ENCODE measurements around the gene PCDH15.

The PCDH15 gene

GRCh38 chr10:54485971-54486370 is 315.1 kb downstream of the PCDH15 start:
- DNase-seq (ENCODE audit: low read depth), result no peak
- TF ChIP-seq CTCF (conservative IDR thresholded peaks at IDR 0.05; ENCODE audit: low read length), result no peak
- no peak overlapping the region for H3K4me3 ChIP-seq (ENCODE audit: low read length)

DNA sequence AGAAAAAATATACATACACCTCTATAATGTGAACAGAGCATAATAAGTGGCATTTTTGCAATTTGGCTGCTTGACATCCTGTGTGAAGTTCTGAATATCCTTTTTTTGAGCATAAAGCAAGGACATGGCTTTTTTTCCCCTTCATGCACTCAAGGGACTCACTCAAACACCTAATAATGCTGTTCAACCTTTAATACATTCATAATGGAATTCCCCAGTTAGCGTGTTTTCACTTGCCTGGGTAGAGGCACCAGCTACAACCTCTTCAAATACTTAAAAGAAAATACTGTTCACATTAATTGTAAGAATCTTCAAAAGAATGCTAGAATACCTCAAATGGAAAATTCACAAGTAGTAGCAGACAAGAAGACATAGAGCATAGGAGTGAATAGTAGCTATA is 316.8 kb downstream of the PCDH15 start:
- DNase-seq (ENCODE audit: low read depth), result no peak
- no peak for TF ChIP-seq CTCF (conservative IDR thresholded peaks at IDR 0.05; ENCODE audit: low read length)
- H3K4me3 ChIP-seq (ENCODE audit: low read length), result no peak overlapping the region

DNA sequence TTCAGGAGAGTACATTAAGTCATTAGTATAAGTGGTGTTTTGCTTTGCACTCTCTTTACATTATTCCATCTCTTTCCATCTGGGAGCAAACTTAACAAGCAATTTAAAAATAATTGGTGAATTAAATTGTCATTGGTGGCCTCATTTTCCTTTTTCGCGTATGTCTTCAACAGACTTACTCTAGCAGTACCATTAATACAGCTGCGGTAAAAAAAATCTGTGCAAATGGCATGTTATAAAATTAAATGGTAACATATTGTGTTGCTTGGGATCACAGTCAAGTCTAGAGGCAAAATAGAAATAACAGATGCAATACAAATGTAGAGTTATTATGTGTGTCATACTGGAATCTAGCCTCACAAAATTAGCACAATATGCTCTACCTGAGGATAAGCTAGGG is 322.4 kb downstream of the PCDH15 start:
- H3K4me3 ChIP-seq (ENCODE audit: low read length), result no peak overlapping the region
- no peak for DNase-seq (ENCODE audit: low read depth)
- no peak for TF ChIP-seq CTCF (conservative IDR thresholded peaks at IDR 0.05; ENCODE audit: low read length)

DNA sequence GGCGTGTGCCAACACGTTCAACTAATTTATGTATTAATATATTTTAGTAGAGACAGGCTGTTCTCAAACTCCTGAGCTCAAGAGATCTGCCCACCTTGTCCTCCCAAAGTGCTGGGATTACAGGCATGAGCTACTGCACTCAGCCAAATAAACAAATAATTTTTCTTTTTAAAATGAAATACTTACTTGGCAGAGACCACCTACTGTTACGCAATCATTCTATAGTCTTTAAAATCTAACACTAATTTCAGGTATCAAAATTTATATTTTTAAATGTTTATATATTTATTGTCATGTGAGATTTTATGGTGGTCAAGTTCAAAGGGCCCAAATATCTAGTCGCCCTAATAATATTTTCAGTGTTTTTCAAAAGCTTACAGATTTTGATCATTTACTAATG is 323.3 kb downstream of the PCDH15 start:
- no peak for TF ChIP-seq CTCF (conservative IDR thresholded peaks at IDR 0.05; ENCODE audit: low read length)
- no peak overlapping the region for H3K4me3 ChIP-seq (ENCODE audit: low read length)

DNA sequence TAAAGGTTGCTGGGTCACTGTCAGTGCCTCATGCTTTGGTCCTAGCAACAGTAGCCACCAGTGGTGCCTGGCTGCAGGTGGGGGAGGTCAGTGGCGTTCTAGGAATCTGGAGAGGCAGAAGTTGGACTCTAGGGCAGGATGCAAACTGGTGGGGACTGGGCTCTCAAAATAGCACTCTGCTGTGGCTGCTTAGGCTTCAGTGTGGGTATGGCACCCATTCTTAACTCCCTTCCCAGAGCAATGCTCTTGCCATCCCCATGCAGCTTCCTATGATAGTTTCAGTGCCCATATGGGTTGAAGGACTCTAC is 330.8 kb downstream of the PCDH15 start:
- H3K4me3 ChIP-seq (ENCODE audit: low read length), result no peak overlapping the region

More for the DNA sequence above, 323.3 kb downstream of the PCDH15 start:
- DNase-seq (ENCODE audit: low read depth), result no peak

GRCh38 chr10:54469587-54470323 is 331.3 kb downstream of the PCDH15 start:
- no peak for DNase-seq (ENCODE audit: low read depth)
- TF ChIP-seq CTCF (conservative IDR thresholded peaks at IDR 0.05; ENCODE audit: low read length), result no peak
- no peak overlapping the region for H3K4me3 ChIP-seq (ENCODE audit: low read length)

More for the DNA sequence above, 330.8 kb downstream of the PCDH15 start:
- DNase-seq (ENCODE audit: low read depth), result no peak
- no peak for TF ChIP-seq CTCF (conservative IDR thresholded peaks at IDR 0.05; ENCODE audit: low read length)

DNA sequence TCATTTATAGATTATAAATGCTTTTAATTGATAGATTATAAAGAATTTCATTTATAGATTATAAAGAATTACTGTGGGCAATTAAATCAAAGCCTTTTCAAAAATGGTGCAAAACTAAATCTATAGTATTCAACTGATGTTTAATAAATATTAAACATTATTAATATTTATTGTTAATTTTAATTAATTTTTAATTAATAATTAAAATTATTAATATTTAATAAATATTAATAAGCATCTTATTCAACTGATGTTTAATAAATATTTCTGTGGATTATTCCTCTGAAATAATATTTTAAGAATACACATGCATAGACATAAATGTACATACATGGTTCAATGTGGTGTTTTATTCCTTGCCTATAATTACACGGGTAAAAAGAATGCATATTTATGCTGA is 346.8 kb downstream of the PCDH15 start:
- no peak for TF ChIP-seq CTCF (conservative IDR thresholded peaks at IDR 0.05; ENCODE audit: low read length)
- no peak overlapping the region for H3K4me3 ChIP-seq (ENCODE audit: low read length)
- no peak for DNase-seq (ENCODE audit: low read depth)

Measured in AG10803 (cell line).